ENCODE data around the gene DUSP9.

The DUSP9 gene

DNA sequence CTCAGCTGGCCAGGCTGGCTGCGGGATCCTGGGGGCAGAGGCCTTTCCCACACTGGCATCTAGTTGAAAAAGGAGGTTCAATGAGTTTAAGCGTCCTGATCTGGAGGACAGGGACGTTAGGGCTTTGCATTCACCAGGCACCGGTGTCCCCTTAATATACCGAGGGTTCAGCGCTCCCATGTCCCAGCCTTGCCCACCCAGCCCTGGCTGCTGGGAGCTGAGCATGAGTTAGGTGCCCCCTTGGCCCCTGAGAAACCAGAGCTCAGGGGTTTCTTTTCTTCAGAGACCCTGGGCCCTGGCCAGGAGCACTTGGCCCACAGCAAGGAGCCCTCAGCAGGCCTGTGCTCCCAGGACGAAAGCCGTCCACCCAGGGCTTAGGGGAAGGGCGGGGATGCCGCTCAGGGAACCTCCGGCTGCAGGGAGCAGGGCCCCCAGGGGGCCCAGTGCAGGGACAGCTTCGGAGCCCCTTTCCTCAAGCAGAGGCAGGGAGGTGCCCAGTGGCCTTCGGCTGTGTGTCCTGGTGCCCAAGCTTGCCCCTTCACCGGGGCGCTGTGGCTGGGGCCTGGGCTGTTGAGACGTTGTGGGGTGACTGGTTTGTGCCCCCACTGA is 20.9 kb upstream of the DUSP9 start:
- no peak for DNase-seq (ENCODE audit: low spot score)
- TF ChIP-seq, protein P1, sequence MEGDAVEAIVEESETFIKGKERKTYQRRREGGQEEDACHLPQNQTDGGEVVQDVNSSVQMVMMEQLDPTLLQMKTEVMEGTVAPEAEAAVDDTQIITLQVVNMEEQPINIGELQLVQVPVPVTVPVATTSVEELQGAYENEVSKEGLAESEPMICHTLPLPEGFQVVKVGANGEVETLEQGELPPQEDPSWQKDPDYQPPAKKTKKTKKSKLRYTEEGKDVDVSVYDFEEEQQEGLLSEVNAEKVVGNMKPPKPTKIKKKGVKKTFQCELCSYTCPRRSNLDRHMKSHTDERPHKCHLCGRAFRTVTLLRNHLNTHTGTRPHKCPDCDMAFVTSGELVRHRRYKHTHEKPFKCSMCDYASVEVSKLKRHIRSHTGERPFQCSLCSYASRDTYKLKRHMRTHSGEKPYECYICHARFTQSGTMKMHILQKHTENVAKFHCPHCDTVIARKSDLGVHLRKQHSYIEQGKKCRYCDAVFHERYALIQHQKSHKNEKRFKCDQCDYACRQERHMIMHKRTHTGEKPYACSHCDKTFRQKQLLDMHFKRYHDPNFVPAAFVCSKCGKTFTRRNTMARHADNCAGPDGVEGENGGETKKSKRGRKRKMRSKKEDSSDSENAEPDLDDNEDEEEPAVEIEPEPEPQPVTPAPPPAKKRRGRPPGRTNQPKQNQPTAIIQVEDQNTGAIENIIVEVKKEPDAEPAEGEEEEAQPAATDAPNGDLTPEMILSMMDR (IDR thresholded peaks at IDR 0.05; ENCODE audit: borderline replicate concordance, control extremely low read depth, extremely low read depth, insufficient read depth, missing control alignments) = no peak
- in situ Hi-C loops (cut with MboI; ENCODE audit: low sequenced_read_pairs, unreplicated experiment) = no loop called here

DNA sequence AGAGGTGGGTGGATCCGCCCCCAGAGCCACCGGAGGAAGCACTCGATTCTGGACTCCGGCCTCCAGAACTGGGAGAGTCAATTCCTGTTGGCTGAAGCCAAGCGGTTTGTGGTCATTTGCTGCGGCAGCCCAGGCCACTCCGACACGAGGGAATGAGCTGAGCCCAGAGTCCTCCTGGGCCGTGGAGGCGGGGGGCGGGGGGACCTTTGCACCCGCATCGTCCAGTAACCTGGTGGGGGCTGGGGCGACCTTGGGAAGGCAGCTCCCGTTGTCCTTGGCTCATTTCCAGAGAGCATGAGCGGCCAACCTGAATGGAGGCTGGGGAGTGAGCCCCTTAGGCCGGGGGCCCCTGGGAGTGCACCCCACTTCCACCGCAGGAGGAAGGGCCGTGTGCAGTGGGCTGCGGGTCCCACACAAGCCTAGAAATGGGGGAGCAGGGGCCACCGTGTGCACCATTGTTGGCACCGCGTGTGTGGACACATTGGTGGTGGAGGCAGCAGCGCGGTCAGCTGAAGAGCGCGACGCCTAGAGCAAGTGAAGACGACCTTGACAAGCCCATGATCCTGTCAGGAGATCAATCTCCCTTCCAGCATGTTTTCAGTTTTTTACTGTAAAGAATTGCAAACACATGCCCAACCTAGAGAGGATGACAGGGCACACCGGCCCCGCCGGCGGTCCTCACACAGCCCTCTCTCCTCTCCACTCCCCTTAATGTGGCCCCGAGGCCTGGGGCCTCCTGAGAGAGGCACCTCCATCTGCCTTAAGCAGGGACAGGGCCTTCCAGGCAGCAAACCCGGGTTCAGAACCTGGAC is 19.9 kb upstream of the DUSP9 start:
- TF ChIP-seq, protein P1 (IDR thresholded peaks at IDR 0.05; ENCODE audit: borderline replicate concordance, control extremely low read depth, extremely low read depth, insufficient read depth, missing control alignments) = no peak
- in situ Hi-C loops (cut with MboI; ENCODE audit: low sequenced_read_pairs, unreplicated experiment) = no loop called here

DNA sequence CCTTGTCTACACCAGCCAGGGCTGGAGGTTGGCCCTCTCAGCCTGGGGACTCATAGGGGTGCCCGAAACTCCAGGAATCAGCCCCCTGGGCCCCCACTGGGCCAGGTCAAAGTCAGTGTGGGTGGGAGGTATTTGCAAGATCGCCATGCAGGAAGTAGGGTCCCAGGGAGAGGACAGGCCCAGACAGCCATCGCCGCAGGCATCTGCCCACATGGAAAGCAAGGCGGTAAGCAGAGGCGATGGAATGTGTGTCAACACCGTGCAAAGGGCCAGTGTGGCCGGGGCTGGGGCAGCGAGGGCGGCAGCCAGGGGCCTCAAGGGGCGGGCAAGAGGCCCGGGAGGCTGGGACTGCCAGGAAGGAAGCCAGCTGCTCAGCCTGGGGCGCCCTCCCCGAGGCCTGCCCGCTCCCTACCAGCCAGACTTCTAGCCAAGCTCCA is 19.3 kb upstream of the DUSP9 start:
- TF ChIP-seq, protein P1 (IDR thresholded peaks at IDR 0.05; ENCODE audit: borderline replicate concordance, control extremely low read depth, extremely low read depth, insufficient read depth, missing control alignments) = no peak
- DNase-seq (ENCODE audit: low spot score) = no peak
- in situ Hi-C loops (cut with MboI; ENCODE audit: low sequenced_read_pairs, unreplicated experiment) = no loop called here

More for the DNA sequence above, 19.9 kb upstream of the DUSP9 start:
- DNase-seq (ENCODE audit: low spot score) = no peak

DNA sequence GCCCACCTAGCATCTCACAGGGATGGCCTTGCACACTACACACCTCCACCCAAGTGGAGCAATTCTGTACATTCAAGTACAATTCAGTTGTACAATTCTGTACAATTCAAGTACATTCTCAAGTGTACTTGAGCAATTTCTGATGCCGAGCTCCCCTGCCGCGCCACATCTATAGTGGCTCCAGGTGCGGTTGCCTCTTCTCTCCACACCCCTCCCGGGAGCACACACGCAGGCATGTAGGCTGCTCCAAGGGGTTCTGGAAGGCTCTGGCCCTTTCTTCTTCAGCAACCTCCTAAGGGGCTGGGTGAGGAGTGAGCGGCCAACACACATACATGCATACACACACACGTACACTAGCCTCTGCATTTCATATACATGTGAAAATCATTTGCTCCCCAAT is 18.9 kb upstream of the DUSP9 start:
- no peak for DNase-seq (ENCODE audit: low spot score)
- TF ChIP-seq, protein P1 (IDR thresholded peaks at IDR 0.05; ENCODE audit: borderline replicate concordance, control extremely low read depth, extremely low read depth, insufficient read depth, missing control alignments) = no peak
- in situ Hi-C loops (cut with MboI; ENCODE audit: low sequenced_read_pairs, unreplicated experiment) = no loop called here

- TF ChIP-seq, protein P1 (IDR thresholded peaks at IDR 0.05; ENCODE audit: borderline replicate concordance, control extremely low read depth, extremely low read depth, insufficient read depth, missing control alignments) = no peak
- DNase-seq (ENCODE audit: low spot score) = no peak
- in situ Hi-C loops (cut with MboI; ENCODE audit: low sequenced_read_pairs, unreplicated experiment) = no loop called here
These were observed 18.3 kb upstream of the DUSP9 start for GRCh38 chrX:153628665-153629064.

DNA sequence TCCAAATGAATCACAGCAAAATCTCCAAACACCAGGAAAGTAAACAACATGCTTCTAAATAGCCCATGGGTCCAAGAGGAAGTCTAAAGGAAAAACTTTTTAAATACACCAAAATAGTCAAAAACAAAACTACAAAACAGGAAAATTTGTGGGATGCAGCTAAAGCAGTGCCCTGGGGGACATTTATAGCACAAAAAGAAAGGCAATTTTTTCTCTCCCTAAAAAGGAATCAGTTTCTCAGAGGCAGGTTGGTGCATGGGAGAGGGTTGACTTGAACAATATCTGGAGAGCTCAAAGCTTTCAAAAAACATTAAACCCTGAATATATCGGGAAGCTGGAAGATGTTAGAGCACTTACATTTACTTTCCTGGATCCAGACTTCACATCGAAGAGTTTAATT is 15.7 kb upstream of the DUSP9 start:
- in situ Hi-C loops (cut with MboI; ENCODE audit: low sequenced_read_pairs, unreplicated experiment) = no loop called here
- DNase-seq (ENCODE audit: low spot score) = no peak
- TF ChIP-seq, protein P1 (IDR thresholded peaks at IDR 0.05; ENCODE audit: borderline replicate concordance, control extremely low read depth, extremely low read depth, insufficient read depth, missing control alignments) = no peak

All from GM13976 (cell line).